ENCODE measurements around the gene TNIP2.

- no peak for TF ChIP-seq TAF1 (IDR thresholded peaks at IDR 0.05; ENCODE audit: low read depth, low read length)
- no peak; the same call in 1 of the 2 replicates for TF ChIP-seq POLR2AphosphoS5 (IDR thresholded peaks at IDR 0.05; ENCODE audit: low read depth, low read length)
- no peak; the same call in 1 of the 2 replicates for TF ChIP-seq POLR2A (IDR thresholded peaks at IDR 0.05; ENCODE audit: low read depth, low read length)
- TF ChIP-seq SPI1 (IDR thresholded peaks at IDR 0.05; ENCODE audit: low read depth, low read length): no peak
These were observed at the start of gene TNIP2 for GRCh38 chr4:2755821-2756690.

All from GM12891 (cell line).